Mesodermal cell (in vitro differentiated cells): Measurements from ENCODE around the gene USP17L28. TPM values are rescaled to one million over a fixed set of nuclear protein-coding genes. Genes with fewer than 3 reads are reported as not detected.
"Not testable (repeated sequence)": the region's sequence is repeated elsewhere in the genome, so short reads cannot be mapped to it uniquely, and the experiment has no call there.

ENCODE experiments used
- H3K27ac ChIP-seq: 2 replicates; pipeline ENCODE4 v1.7.0; 2013; ENCODE audit warnings: mild to moderate bottlenecking, low read depth, low read length, moderate library complexity; ENCODE audit not compliant: severe bottlenecking
- H3K36me3 ChIP-seq: 2 replicates; pipeline ENCODE4 v1.7.1; 2013; ENCODE audit warnings: mild to moderate bottlenecking, low read length, moderate library complexity; ENCODE audit not compliant: control insufficient read depth, insufficient read depth
- H3K4me1 ChIP-seq: one replicate; pipeline ENCODE4 v1.7.1; 2013; ENCODE audit warnings: mild to moderate bottlenecking, low read length; ENCODE audit not compliant: insufficient read depth, control insufficient read depth, poor library complexity, severe bottlenecking
- H3K4me3 ChIP-seq: 2 replicates; pipeline ENCODE4 v1.7.0; 2013; ENCODE audit warnings: low read length, control low read depth, mild to moderate bottlenecking; ENCODE audit not compliant: insufficient read depth, poor library complexity, severe bottlenecking; ENCODE audit errors: extremely low read depth
- H3K9me3 ChIP-seq: 2 replicates; pipeline ENCODE4 v1.7.1; 2013; ENCODE audit warnings: mild to moderate bottlenecking, low read length, moderate library complexity; ENCODE audit not compliant: control insufficient read depth
- WGBS, 2 experiments: methylation state at CpG; one replicate each; pipeline ENCODE4 v1.1.5; 2013; ENCODE audit warnings: missing lambda C conversion rate in 2 of 2; ENCODE audit not compliant: insufficient coverage in 2 of 2; 5-methylcytosine and 5-hydroxymethylcytosine counted together
- polyA plus RNA-seq, 2 experiments: library from polyadenylated mRNA; stranded (reverse); fragments of 50-300 nt; gene quantifications; one replicate each; pipeline ENCODE4 v1.2.3, GENCODE V29; 2013

Gene USP17L28, protein sequence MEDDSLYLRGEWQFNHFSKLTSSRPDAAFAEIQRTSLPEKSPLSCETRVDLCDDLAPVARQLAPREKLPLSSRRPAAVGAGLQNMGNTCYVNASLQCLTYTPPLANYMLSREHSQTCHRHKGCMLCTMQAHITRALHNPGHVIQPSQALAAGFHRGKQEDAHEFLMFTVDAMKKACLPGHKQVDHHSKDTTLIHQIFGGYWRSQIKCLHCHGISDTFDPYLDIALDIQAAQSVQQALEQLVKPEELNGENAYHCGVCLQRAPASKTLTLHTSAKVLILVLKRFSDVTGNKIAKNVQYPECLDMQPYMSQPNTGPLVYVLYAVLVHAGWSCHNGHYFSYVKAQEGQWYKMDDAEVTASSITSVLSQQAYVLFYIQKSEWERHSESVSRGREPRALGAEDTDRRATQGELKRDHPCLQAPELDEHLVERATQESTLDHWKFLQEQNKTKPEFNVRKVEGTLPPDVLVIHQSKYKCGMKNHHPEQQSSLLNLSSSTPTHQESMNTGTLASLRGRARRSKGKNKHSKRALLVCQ
- not detected for polyA plus RNA-seq (2013, experiment 1 of 2)
- not detected for polyA plus RNA-seq (2013, experiment 2 of 2)

DNA sequence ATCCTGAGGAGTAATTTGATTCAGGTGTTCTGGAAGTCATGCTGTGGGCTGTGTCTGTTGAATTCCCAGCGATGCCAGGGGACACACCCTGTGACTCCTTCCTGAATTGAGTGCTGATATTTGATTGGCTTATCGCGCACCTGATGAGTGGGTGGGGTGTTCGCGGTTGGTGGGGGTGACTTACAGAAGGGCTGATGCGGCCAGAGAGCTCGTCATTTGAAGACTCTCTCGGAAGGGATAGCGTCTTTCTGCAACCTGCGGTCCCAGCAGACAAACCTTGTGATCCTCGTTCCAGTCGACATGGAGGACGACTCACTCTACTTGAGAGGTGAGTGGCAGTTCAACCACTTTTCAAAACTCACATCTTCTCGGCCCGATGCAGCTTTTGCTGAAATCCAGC is at the start of gene USP17L28:
USP17L28 (plus strand) TSS at position 301 of the 400 bp plus-strand sequence; CDS start at position 301, 0 bp downstream.
- not testable (repeated sequence) for H3K36me3 ChIP-seq, H3K27ac ChIP-seq, H3K4me3 ChIP-seq, H3K9me3 ChIP-seq, H3K4me1 ChIP-seq
- WGBS, 2 experiments, result no CpG with 5 or more reads among the region's 15 CpGs

GRCh38 chr4:9324191-9324590 is 24.5 kb upstream of the USP17L28 start:
- H3K36me3 ChIP-seq, H3K27ac ChIP-seq, H3K4me3 ChIP-seq, H3K9me3 ChIP-seq, H3K4me1 ChIP-seq: not testable (repeated sequence)
- WGBS, 2 experiments, result no CpG with 5 or more reads among the region's 13 CpGs

DNA sequence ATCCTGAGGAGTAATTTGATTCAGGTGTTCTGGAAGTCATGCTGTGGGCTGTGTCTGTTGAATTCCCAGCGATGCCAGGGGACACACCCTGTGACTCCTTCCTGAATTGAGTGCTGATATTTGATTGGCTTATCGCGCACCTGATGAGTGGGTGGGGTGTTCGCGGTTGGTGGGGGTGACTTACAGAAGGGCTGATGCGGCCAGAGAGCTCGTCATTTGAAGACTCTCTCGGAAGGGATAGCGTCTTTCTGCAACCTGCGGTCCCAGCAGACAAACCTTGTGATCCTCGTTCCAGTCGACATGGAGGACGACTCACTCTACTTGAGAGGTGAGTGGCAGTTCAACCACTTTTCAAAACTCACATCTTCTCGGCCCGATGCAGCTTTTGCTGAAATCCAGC is 23.8 kb upstream of the USP17L28 start, which contains the start of gene USP17L24:
USP17L24 (plus strand) TSS at position 301 of the 400 bp plus-strand sequence; CDS start at position 301, 0 bp downstream.
- not testable (repeated sequence) for H3K4me3 ChIP-seq, H3K4me1 ChIP-seq, H3K9me3 ChIP-seq, H3K27ac ChIP-seq, H3K36me3 ChIP-seq
- no CpG with 5 or more reads among the region's 15 CpGs for WGBS, 2 experiments

GRCh38 chr4:9329611-9330010 is 19.1 kb upstream of the USP17L28 start, which contains the start of gene USP17L25:
Gene USP17L25 (plus strand): TSS chr4:9329911. CDS start chr4:9329911, 0 bp downstream.
- H3K36me3 ChIP-seq, H3K4me3 ChIP-seq, H3K9me3 ChIP-seq, H3K27ac ChIP-seq, H3K4me1 ChIP-seq: not testable (repeated sequence)
- no CpG with 5 or more reads among the region's 15 CpGs for WGBS, 2 experiments

GRCh38 chr4:9334358-9334757 is 14.3 kb upstream of the USP17L28 start, which contains the start of gene USP17L26:
Gene USP17L26 (plus strand): TSS chr4:9334658. CDS start chr4:9334658, 0 bp downstream.
- H3K4me3 ChIP-seq, H3K4me1 ChIP-seq, H3K36me3 ChIP-seq, H3K27ac ChIP-seq, H3K9me3 ChIP-seq: not testable (repeated sequence)
- WGBS, 2 experiments, result no CpG with 5 or more reads among the region's 15 CpGs

DNA sequence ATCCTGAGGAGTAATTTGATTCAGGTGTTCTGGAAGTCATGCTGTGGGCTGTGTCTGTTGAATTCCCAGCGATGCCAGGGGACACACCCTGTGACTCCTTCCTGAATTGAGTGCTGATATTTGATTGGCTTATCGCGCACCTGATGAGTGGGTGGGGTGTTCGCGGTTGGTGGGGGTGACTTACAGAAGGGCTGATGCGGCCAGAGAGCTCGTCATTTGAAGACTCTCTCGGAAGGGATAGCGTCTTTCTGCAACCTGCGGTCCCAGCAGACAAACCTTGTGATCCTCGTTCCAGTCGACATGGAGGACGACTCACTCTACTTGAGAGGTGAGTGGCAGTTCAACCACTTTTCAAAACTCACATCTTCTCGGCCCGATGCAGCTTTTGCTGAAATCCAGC is 9.6 kb upstream of the USP17L28 start, which contains the start of gene USP17L5:
USP17L5 (plus strand) TSS at position 301 of the 400 bp plus-strand sequence; CDS start at position 301, 0 bp downstream.
- no CpG with 5 or more reads among the region's 15 CpGs for WGBS, 2 experiments
- not testable (repeated sequence) for H3K4me3 ChIP-seq

GRCh38 chr4:9343848-9344247 is 4.8 kb upstream of the USP17L28 start, which contains the start of gene USP17L27:
Gene USP17L27 (plus strand): TSS chr4:9344148. CDS start chr4:9344148, 0 bp downstream.
- H3K4me3 ChIP-seq, H3K27ac ChIP-seq, H3K36me3 ChIP-seq, H3K4me1 ChIP-seq, H3K9me3 ChIP-seq: not testable (repeated sequence)
- no CpG with 5 or more reads among the region's 15 CpGs for WGBS, 2 experiments

More for the DNA sequence above, 9.6 kb upstream of the USP17L28 start, which contains the start of gene USP17L5:
- not testable (repeated sequence) for H3K27ac ChIP-seq, H3K9me3 ChIP-seq, H3K36me3 ChIP-seq, H3K4me1 ChIP-seq

GRCh38 chr4:9350866-9351265 is 2.2 kb downstream of the USP17L28 start:
- H3K9me3 ChIP-seq, H3K4me1 ChIP-seq, H3K4me3 ChIP-seq, H3K36me3 ChIP-seq, H3K27ac ChIP-seq: not testable (repeated sequence)
- WGBS, 2 experiments, result no CpG with 5 or more reads among the region's 18 CpGs

DNA sequence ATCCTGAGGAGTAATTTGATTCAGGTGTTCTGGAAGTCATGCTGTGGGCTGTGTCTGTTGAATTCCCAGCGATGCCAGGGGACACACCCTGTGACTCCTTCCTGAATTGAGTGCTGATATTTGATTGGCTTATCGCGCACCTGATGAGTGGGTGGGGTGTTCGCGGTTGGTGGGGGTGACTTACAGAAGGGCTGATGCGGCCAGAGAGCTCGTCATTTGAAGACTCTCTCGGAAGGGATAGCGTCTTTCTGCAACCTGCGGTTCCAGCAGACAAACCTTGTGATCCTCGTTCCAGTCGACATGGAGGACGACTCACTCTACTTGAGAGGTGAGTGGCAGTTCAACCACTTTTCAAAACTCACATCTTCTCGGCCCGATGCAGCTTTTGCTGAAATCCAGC is 4.6 kb downstream of the USP17L28 start, which contains the start of gene USP17L29:
USP17L29 (plus strand) TSS at position 301 of the 400 bp plus-strand sequence; CDS start at position 301, 0 bp downstream.
- H3K27ac ChIP-seq, H3K4me3 ChIP-seq, H3K4me1 ChIP-seq, H3K36me3 ChIP-seq, H3K9me3 ChIP-seq: not testable (repeated sequence)
- no CpG with 5 or more reads among the region's 15 CpGs for WGBS, 2 experiments

DNA sequence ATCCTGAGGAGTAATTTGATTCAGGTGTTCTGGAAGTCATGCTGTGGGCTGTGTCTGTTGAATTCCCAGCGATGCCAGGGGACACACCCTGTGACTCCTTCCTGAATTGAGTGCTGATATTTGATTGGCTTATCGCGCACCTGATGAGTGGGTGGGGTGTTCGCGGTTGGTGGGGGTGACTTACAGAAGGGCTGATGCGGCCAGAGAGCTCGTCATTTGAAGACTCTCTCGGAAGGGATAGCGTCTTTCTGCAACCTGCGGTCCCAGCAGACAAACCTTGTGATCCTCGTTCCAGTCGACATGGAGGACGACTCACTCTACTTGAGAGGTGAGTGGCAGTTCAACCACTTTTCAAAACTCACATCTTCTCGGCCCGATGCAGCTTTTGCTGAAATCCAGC is 14.1 kb downstream of the USP17L28 start, which contains the start of gene USP17L30:
USP17L30 (plus strand) TSS at position 301 of the 400 bp plus-strand sequence; CDS start at position 301, 0 bp downstream.
- H3K27ac ChIP-seq, H3K36me3 ChIP-seq, H3K4me3 ChIP-seq, H3K4me1 ChIP-seq, H3K9me3 ChIP-seq: not testable (repeated sequence)
- no CpG with 5 or more reads among the region's 15 CpGs for WGBS, 2 experiments
